ENCODE data around the gene NPBWR2.

The NPBWR2 gene

GRCh38 chr20:64056889-64057627, 50.3 kb downstream of the NPBWR2 start:
- Histone ChIP-seq H3K4me2 (peak overlapping the region; percentile 9; the same call in 1 of the 2 replicates), H3K79me2 (ENCODE audit: insufficient read depth, low read depth) (no peaks in the 10 kb centered on the region), H3K4me3 (IDR thresholded peaks at IDR 0.05; ENCODE audit: insufficient read depth, low read depth, low read length) (no peak overlapping the region), H3K36me3 (ENCODE audit: insufficient read depth) (no peaks in the 10 kb centered on the region), H3K9ac (no peak overlapping the region), H4K20me1 (ENCODE audit: insufficient read depth) (no peaks in the 10 kb centered on the region), H2AFZ (ENCODE audit: low read depth) (peak overlapping the region; percentile 51), H3K4me1 (ENCODE audit: low read depth, poor library complexity, severe bottlenecking) (peaks cover 34% of the 10 kb centered on the region), H3K27me3 (ENCODE audit: insufficient read depth, low read depth) (peaks cover 30% of the 10 kb centered on the region; the same call in 1 of the 2 replicates), H3K27ac (no peak overlapping the region)
- TF ChIP-seq, protein P1, sequence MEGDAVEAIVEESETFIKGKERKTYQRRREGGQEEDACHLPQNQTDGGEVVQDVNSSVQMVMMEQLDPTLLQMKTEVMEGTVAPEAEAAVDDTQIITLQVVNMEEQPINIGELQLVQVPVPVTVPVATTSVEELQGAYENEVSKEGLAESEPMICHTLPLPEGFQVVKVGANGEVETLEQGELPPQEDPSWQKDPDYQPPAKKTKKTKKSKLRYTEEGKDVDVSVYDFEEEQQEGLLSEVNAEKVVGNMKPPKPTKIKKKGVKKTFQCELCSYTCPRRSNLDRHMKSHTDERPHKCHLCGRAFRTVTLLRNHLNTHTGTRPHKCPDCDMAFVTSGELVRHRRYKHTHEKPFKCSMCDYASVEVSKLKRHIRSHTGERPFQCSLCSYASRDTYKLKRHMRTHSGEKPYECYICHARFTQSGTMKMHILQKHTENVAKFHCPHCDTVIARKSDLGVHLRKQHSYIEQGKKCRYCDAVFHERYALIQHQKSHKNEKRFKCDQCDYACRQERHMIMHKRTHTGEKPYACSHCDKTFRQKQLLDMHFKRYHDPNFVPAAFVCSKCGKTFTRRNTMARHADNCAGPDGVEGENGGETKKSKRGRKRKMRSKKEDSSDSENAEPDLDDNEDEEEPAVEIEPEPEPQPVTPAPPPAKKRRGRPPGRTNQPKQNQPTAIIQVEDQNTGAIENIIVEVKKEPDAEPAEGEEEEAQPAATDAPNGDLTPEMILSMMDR (conservative IDR thresholded peaks at IDR 0.05; ENCODE audit: low read depth, low read length): no peak

DNA sequence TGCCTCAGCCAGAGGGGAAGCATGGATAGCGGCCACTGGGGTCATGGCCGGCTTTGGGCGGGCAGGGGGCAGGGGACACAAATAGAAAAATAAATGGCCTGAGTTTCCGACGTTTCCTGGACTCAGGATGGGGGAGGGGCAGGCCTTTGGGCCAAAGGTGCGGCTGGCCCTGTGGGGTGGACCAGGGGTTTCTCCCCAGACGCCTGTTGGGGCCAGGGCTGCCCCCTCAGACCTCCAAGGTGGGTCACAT, 50.8 kb downstream of the NPBWR2 start:
- H3K9ac ChIP-seq: no peak overlapping the region
- no peak overlapping the region for H3K27ac ChIP-seq
- H3K4me1 ChIP-seq (ENCODE audit: low read depth, poor library complexity, severe bottlenecking): peaks cover 34% of the 10 kb centered on the region
- TF ChIP-seq, protein P1 (conservative IDR thresholded peaks at IDR 0.05; ENCODE audit: low read depth, low read length): no peak
- peaks cover 34% of the 10 kb centered on the region for H3K27me3 ChIP-seq (ENCODE audit: insufficient read depth, low read depth)
- no peak overlapping the region for H2AFZ ChIP-seq (ENCODE audit: low read depth)
- no peak overlapping the region for H3K4me3 ChIP-seq (IDR thresholded peaks at IDR 0.05; ENCODE audit: insufficient read depth, low read depth, low read length)
- H3K36me3 ChIP-seq (ENCODE audit: insufficient read depth): no peaks in the 10 kb centered on the region
- H3K4me2 ChIP-seq: no peak overlapping the region
- H4K20me1 ChIP-seq (ENCODE audit: insufficient read depth): no peaks in the 10 kb centered on the region
- no peaks in the 10 kb centered on the region for H3K79me2 ChIP-seq (ENCODE audit: insufficient read depth, low read depth)

DNA sequence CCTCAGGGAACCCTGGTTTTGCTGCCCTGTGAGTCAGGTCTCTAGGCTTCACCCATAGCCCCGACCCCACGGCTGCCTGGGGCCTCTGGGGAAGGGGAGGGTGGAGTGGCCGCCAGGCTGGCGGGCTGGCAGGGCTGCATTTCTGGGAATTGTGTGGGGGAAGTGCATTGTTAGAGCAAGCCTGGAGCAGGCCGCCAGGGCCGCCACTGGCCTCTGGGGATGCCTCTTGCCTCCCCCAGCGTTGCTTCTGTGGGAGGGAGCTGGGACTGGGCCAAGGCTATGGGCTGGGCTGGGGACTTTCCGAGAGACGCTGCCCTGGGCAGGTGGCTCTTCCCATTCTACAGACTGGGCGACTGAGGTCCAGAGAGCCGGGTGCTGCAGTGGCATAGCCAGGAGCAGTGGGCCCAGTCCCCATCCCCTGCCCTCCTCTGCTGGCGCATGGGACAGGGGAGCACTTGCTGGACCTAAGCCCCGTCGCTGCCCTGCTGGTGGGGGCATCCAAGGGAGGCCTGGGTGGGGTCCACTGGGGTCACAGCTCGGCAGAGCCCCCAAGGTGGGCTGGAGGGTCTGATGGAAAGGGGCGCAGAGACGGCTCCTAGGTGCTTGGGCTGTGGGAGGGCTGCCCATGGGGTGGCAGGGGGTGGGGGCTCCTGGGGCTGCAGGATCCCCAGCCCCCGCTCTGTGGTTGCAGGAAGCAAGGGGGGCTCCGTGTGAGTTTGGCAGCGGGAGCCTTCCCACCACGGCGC, 51.3 kb downstream of the NPBWR2 start:
- H3K9ac ChIP-seq: no peak overlapping the region

GRCh38 chr20:64055396-64055892, 51.9 kb downstream of the NPBWR2 start:
- no peak overlapping the region for H3K4me2 ChIP-seq
- no peaks in the 10 kb centered on the region for H3K36me3 ChIP-seq (ENCODE audit: insufficient read depth)
- H3K27ac ChIP-seq: no peak overlapping the region
- TF ChIP-seq, protein P1 (conservative IDR thresholded peaks at IDR 0.05; ENCODE audit: low read depth, low read length): no peak
- no peaks in the 10 kb centered on the region for H3K79me2 ChIP-seq (ENCODE audit: insufficient read depth, low read depth)
- no peak overlapping the region for H2AFZ ChIP-seq (ENCODE audit: low read depth)
- no peaks in the 10 kb centered on the region for H4K20me1 ChIP-seq (ENCODE audit: insufficient read depth)
- H3K9ac ChIP-seq: no peak overlapping the region
- peaks cover 34% of the 10 kb centered on the region for H3K4me1 ChIP-seq (ENCODE audit: low read depth, poor library complexity, severe bottlenecking)
- peaks cover 45% of the 10 kb centered on the region for H3K27me3 ChIP-seq (ENCODE audit: insufficient read depth, low read depth)
- H3K4me3 ChIP-seq (IDR thresholded peaks at IDR 0.05; ENCODE audit: insufficient read depth, low read depth, low read length): no peak overlapping the region

More for the DNA sequence above, 51.3 kb downstream of the NPBWR2 start:
- peaks cover 39% of the 10 kb centered on the region for H3K27me3 ChIP-seq (ENCODE audit: insufficient read depth, low read depth)
- no peak overlapping the region for H3K4me2 ChIP-seq
- H2AFZ ChIP-seq (ENCODE audit: low read depth): no peak overlapping the region
- no peak overlapping the region for H3K4me3 ChIP-seq (IDR thresholded peaks at IDR 0.05; ENCODE audit: insufficient read depth, low read depth, low read length)
- H4K20me1 ChIP-seq (ENCODE audit: insufficient read depth): no peaks in the 10 kb centered on the region
- TF ChIP-seq, protein P1 (conservative IDR thresholded peaks at IDR 0.05; ENCODE audit: low read depth, low read length): no peak
- H3K36me3 ChIP-seq (ENCODE audit: insufficient read depth): no peaks in the 10 kb centered on the region
- peaks cover 34% of the 10 kb centered on the region for H3K4me1 ChIP-seq (ENCODE audit: low read depth, poor library complexity, severe bottlenecking)
- H3K79me2 ChIP-seq (ENCODE audit: insufficient read depth, low read depth): no peaks in the 10 kb centered on the region
- no peak overlapping the region for H3K27ac ChIP-seq
